GM23248 (cell line): ENCODE results near the gene PSMB11.

ENCODE experiments used
- EZH2 ChIP-seq: fragments of 200-600 bp; sonication (generic); IDR thresholded peaks from 2 replicates; pipeline ENCODE4 v1.6.1; 2018; ENCODE audit warnings: antibody characterized with exemption, mild to moderate bottlenecking; ENCODE audit not compliant: insufficient read depth, poor library complexity, severe bottlenecking
- EZH2phosphoT487 ChIP-seq: fragments of 200-600 bp; sonication (generic); IDR thresholded peaks from 2 replicates; pipeline ENCODE4 v1.6.1; 2018; ENCODE audit warnings: antibody characterized with exemption, moderate library complexity, mild to moderate bottlenecking, low read depth; ENCODE audit not compliant: insufficient read depth

GRCh38 chr14:23060536-23061260 lies 18.7 kb downstream of the PSMB11 start:
- TF ChIP-seq EZH2 (no peak), EZH2phosphoT487 (no peak)
